MM.1S (cell line): ENCODE results near the gene ZNF277.

Source experiments
- DNase-seq: peaks from one replicate; pipeline ENCODE4 v3.0.0-alpha.2; 2015
- H2AFZ ChIP-seq: fragments of 300-600 bp; sonication (generic); 2 replicates; pipeline ENCODE4 v1.6.0; 2016; ENCODE audit warnings: antibody characterized with exemption, low read length
- H3F3A ChIP-seq: fragments of 300-600 bp; sonication (generic); 2 replicates; pipeline ENCODE4 v1.6.1; 2016; ENCODE audit warnings: mild to moderate bottlenecking, antibody characterized with exemption, low read length, moderate library complexity, mixed read lengths; ENCODE audit not compliant: insufficient read depth
- H3K27ac ChIP-seq: fragments of 300-600 bp; sonication (generic); 2 replicates; pipeline ENCODE4 v1.5.1; 2016; ENCODE audit warnings: mild to moderate bottlenecking, low read length
- H3K27me3 ChIP-seq: fragments of 300-600 bp; sonication (generic); replicated peaks from 2 replicates; pipeline ENCODE4 v1.6.0; 2016; ENCODE audit warnings: low read length; ENCODE audit not compliant: insufficient read depth
- H3K36me3 ChIP-seq: fragments of 300-600 bp; sonication (generic); replicated peaks from 2 replicates; pipeline ENCODE4 v1.6.1; 2016; ENCODE audit warnings: mild to moderate bottlenecking, low read length, mixed read lengths; ENCODE audit not compliant: insufficient read depth
- H3K4me1 ChIP-seq: fragments of 300-600 bp; sonication (generic); 2 replicates; pipeline ENCODE4 v1.6.1; 2016; ENCODE audit warnings: low read length, mixed read lengths
- H3K4me2 ChIP-seq: fragments of 300-600 bp; sonication (generic); 2 replicates; pipeline ENCODE4 v1.6.0; 2016; ENCODE audit warnings: low read depth, low read length
- H3K4me3 ChIP-seq: fragments of 300-600 bp; sonication (generic); 2 replicates; pipeline ENCODE4 v1.5.1; 2016; ENCODE audit warnings: low read length, mixed read lengths
- H3K79me2 ChIP-seq: fragments of 300-600 bp; sonication (generic); 2 replicates; pipeline ENCODE4 v1.6.1; 2016; ENCODE audit warnings: mixed run types, low read length, mixed read lengths
- H3K9ac ChIP-seq: fragments of 300-600 bp; sonication (generic); 2 replicates; pipeline ENCODE4 v1.6.1; 2016; ENCODE audit warnings: low read length, mixed read lengths
- H3K9me2 ChIP-seq: fragments of 300-600 bp; sonication (generic); replicated peaks from 2 replicates; pipeline ENCODE4 v1.6.1; 2016; ENCODE audit warnings: mild to moderate bottlenecking, low read length, mixed read lengths; ENCODE audit not compliant: insufficient read depth
- H3K9me3 ChIP-seq: fragments of 300-600 bp; sonication (generic); replicated peaks from 2 replicates; pipeline ENCODE4 v1.6.1; 2016; ENCODE audit warnings: mild to moderate bottlenecking, low read length, mixed read lengths; ENCODE audit not compliant: insufficient read depth
- H4K20me1 ChIP-seq: fragments of 300-600 bp; sonication (generic); 2 replicates; pipeline ENCODE4 v1.6.1; 2016; ENCODE audit warnings: mild to moderate bottlenecking, low read length, moderate library complexity, mixed read lengths; ENCODE audit not compliant: insufficient read depth
- EZH2 ChIP-seq: fragments of 300-600 bp; sonication (generic); optimal IDR thresholded peaks from 2 replicates; pipeline ENCODE3; 2017; ENCODE audit warnings: low read depth, mild to moderate bottlenecking, antibody characterized with exemption, low read length, mixed read lengths
- EZH2phosphoT487 ChIP-seq: fragments of 300-600 bp; sonication (generic); IDR thresholded peaks from 2 replicates; pipeline ENCODE4 v1.6.1; 2018; ENCODE audit warnings: antibody characterized with exemption, low read length
- TF ChIP-seq, protein P1 (sequence below): fragments of 300-600 bp; sonication (generic); IDR thresholded peaks from 2 replicates; pipeline ENCODE4 v1.5.1; 2016; ENCODE audit warnings: antibody characterized with exemption, low read length, mixed read lengths

ZNF277 gene

DNA sequence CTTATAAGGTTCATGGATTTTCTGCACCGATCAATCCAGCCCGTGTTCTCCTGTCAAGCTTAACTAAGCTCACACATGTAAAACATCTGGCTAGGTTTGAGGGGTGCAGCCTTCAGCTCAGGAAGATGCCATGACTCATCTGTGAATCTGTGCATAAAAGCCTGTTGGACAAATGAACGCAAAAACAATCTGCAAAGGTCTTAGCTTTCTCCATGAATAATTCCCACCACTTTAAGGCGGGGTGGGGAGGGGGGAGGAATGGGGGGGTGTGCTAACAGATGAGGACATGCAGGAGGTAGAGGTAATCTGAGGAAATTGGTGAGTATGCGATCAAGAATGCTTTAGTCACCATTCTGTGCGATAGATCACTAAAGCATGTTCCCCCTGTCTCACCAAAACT, 5.1 kb upstream of the ZNF277 start:
- Histone ChIP-seq H4K20me1 (no peaks in the 10 kb centered on the region), H3K4me1 (peaks cover 6% of the 10 kb centered on the region; the same call in 1 of the 2 replicates), H3K79me2 (peaks cover 96% of the 10 kb centered on the region)

DNA sequence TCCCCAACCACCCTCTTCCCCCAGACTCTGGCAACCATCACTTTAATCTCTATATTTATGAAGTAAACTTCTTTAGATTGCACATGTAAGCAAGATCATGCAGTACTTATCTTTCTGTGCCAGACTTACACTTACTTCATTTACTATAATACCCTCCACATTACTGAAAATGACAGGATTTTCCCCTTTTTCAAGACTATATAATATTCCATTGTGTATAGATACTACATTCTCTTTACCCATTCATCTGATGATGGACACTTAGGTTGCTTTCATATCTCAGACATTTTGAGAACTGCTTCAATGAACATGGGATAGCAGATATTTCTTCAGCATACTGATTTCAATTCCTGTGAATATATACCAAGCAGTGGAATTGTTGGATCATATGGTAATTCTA, 4.7 kb upstream of the ZNF277 start:
- no peak overlapping the region for H3K4me3 ChIP-seq
- H3K27me3 ChIP-seq, result no peaks in the 10 kb centered on the region
- H3K4me1 ChIP-seq, result peaks cover 6% of the 10 kb centered on the region; the same call in 1 of the 2 replicates
- peaks cover 24% of the 10 kb centered on the region for H3F3A ChIP-seq
- no peak for DNase-seq
- no peak overlapping the region for H3K27ac ChIP-seq
- no peak overlapping the region for H2AFZ ChIP-seq
- no peak for TF ChIP-seq EZH2
- TF ChIP-seq, protein P1, sequence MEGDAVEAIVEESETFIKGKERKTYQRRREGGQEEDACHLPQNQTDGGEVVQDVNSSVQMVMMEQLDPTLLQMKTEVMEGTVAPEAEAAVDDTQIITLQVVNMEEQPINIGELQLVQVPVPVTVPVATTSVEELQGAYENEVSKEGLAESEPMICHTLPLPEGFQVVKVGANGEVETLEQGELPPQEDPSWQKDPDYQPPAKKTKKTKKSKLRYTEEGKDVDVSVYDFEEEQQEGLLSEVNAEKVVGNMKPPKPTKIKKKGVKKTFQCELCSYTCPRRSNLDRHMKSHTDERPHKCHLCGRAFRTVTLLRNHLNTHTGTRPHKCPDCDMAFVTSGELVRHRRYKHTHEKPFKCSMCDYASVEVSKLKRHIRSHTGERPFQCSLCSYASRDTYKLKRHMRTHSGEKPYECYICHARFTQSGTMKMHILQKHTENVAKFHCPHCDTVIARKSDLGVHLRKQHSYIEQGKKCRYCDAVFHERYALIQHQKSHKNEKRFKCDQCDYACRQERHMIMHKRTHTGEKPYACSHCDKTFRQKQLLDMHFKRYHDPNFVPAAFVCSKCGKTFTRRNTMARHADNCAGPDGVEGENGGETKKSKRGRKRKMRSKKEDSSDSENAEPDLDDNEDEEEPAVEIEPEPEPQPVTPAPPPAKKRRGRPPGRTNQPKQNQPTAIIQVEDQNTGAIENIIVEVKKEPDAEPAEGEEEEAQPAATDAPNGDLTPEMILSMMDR, result no peak
- no peak for TF ChIP-seq EZH2phosphoT487
- H4K20me1 ChIP-seq, result no peaks in the 10 kb centered on the region
- H3K4me2 ChIP-seq, result peak overlapping the region; percentile 4
- H3K9me2 ChIP-seq, result no peaks in the 10 kb centered on the region
- H3K79me2 ChIP-seq, result peaks cover 95% of the 10 kb centered on the region
- H3K36me3 ChIP-seq, result no peaks in the 10 kb centered on the region
- H3K9ac ChIP-seq, result no peak overlapping the region
- H3K9me3 ChIP-seq, result no peaks in the 10 kb centered on the region

More for the DNA sequence above, 5.1 kb upstream of the ZNF277 start:
- Histone ChIP-seq H3K4me3 (no peak overlapping the region), H3K9me3 (no peaks in the 10 kb centered on the region), H3K9ac (no peak overlapping the region), H3K9me2 (no peaks in the 10 kb centered on the region), H2AFZ (no peak overlapping the region), H3F3A (peaks cover 22% of the 10 kb centered on the region), H3K36me3 (no peaks in the 10 kb centered on the region), H3K27ac (no peak overlapping the region), H3K27me3 (no peaks in the 10 kb centered on the region), H3K4me2 (no peak overlapping the region)
- TF ChIP-seq EZH2 (no peak), EZH2phosphoT487 (no peak)
- TF ChIP-seq, protein P1, result no peak
- no peak for DNase-seq

DNA sequence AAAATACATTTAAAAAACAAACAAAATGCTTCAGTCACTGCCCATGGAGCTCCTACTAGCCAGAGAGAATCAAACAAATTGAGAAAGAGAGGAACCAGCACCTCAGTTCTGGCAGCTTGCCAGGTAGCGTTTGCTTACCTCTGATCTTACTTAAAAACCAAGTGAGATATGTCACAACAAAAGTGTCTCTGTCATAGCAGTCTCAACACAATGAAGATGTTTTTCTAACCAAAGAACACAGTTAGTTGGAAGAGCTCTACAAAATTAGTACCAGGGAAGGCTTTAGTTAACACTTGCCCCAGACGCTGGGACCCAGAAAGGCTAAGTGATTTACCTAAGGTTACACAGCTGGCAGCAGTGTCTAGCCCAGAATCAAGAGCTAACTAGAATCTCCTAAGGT, 3.7 kb upstream of the ZNF277 start:
- Histone ChIP-seq H3K4me2 (peak overlapping the region; percentile 87), H3K36me3 (no peaks in the 10 kb centered on the region), H3K4me3 (peak overlapping the region; percentile 86), H3K9ac (peak overlapping the region; percentile 74; the same call in 1 of the 2 replicates), H3K9me2 (no peaks in the 10 kb centered on the region), H3K27ac (no peak overlapping the region), H3K79me2 (peaks cover 95% of the 10 kb centered on the region), H3K9me3 (no peaks in the 10 kb centered on the region), H4K20me1 (no peaks in the 10 kb centered on the region), H3K4me1 (peaks cover 6% of the 10 kb centered on the region), H3K27me3 (no peaks in the 10 kb centered on the region), H2AFZ (no peak overlapping the region), H3F3A (peaks cover 34% of the 10 kb centered on the region)
- TF ChIP-seq, protein P1, result no peak
- TF ChIP-seq EZH2 (no peak), EZH2phosphoT487 (no peak)
- peak; percentile 77 for DNase-seq
